Measurements from ENCODE around the gene ST8SIA1.
"Not testable (repeated sequence)": the region's sequence is repeated elsewhere in the genome, so short reads cannot be mapped to it uniquely, and the experiment has no call there.

ST8SIA1 gene

GRCh38 chr12:22149286-22149685 is 185.2 kb downstream of the ST8SIA1 start:
- DNase-seq: not testable (repeated sequence)

DNA sequence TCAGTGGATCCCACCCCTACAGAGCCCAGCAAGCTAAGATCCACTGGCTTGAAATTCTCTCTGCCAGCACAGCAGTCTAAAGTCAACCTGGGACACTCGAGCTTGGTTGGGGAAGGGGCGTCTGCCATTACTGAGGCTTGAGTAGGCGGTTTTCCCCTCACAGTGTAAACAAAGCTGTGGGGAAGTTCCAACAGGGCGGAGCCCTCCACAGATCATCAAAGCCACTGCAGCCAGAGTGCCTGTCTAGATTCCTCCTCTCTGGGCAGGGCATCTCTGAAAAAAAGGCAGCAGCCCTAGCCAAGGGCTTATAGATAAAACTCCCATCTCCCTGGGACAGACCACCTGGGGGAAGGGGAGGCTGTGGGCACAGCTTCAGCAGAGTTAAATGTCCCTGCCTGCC is 187.8 kb downstream of the ST8SIA1 start:
- DNase-seq: peak; percentile 15

Data from activated naive CD4-positive, alpha-beta T cell treated with Interleukin-2 at 50 U/mL for 16 hours (primary cell).